Natural killer cell (primary cell): Measurements from ENCODE around the gene DLX4. TPM values are rescaled to one million over a fixed set of nuclear protein-coding genes. Genes with fewer than 3 reads are reported as not detected.

Experiments used
- ATAC-seq, 3 donors: fragments of 150-1000 bp in 2 of 3; fragments of 200-7000 bp in 1 of 3; cut with Tn5 transposase; 1 replicate in 1 of 3; 2 replicates in 2 of 3; pipeline ENCODE4 v1.10.0; 2021; ENCODE audit warnings: mild to moderate bottlenecking in 2 of 3, moderate library complexity in 2 of 3
- DNase-seq, 2 donors: peaks; one replicate each; pipeline versions ENCODE4 v3.0.0 to v3.0.0-alpha.2; 2013 to 2021; ENCODE audit warnings: mixed read lengths in 1 of 2
- H3K27ac ChIP-seq: one replicate; pipeline ENCODE4 v1.5.1; 2013; ENCODE audit warnings: mild to moderate bottlenecking, low read length
- H3K27me3 ChIP-seq: one replicate; pipeline ENCODE4 v1.6.1; 2013; ENCODE audit warnings: low read length; ENCODE audit not compliant: control insufficient read depth, insufficient read depth
- H3K36me3 ChIP-seq: one replicate; pipeline ENCODE4 v1.6.1; 2013; ENCODE audit warnings: low read length; ENCODE audit not compliant: control insufficient read depth, insufficient read depth
- H3K4me1 ChIP-seq: one replicate; pipeline ENCODE4 v1.6.1; 2013; ENCODE audit warnings: low read length; ENCODE audit not compliant: control insufficient read depth, insufficient read depth
- H3K4me3 ChIP-seq: one replicate; pipeline ENCODE4 v1.5.1; 2013; ENCODE audit warnings: low read length
- H3K9me3 ChIP-seq: one replicate; pipeline ENCODE4 v1.6.1; 2013; ENCODE audit warnings: low read length; ENCODE audit not compliant: control insufficient read depth, insufficient read depth
- H3K27ac Mint-ChIP-seq, 2 donors: one replicate each; pipeline ENCODE4 v1.8.0; 2022; ENCODE audit warnings: mild to moderate bottlenecking in 2 of 2, mixed read lengths in 2 of 2, moderate library complexity in 1 of 2
- H3K27me3 Mint-ChIP-seq, 2 donors: one replicate each; pipeline ENCODE4 v1.8.0; 2022; ENCODE audit warnings: low read depth in 2 of 2, mixed read lengths in 2 of 2
- H3K36me3 Mint-ChIP-seq: one replicate; pipeline ENCODE4 v1.8.0; 2022; ENCODE audit warnings: mixed read lengths
- H3K4me1 Mint-ChIP-seq, 2 donors: one replicate each; pipeline ENCODE4 v1.8.0; 2022; ENCODE audit warnings: mixed read lengths in 2 of 2
- H3K4me3 Mint-ChIP-seq: one replicate; pipeline ENCODE4 v1.8.0; 2022; ENCODE audit warnings: mild to moderate bottlenecking, moderate library complexity, mixed read lengths
- H3K9me3 Mint-ChIP-seq, 2 donors: one replicate each; pipeline ENCODE4 v1.8.0; 2022; ENCODE audit warnings: mixed read lengths in 2 of 2
- WGBS: methylation state at CpG from one replicate; pipeline ENCODE4 v1.1.7; 2013; ENCODE audit warnings: missing lambda C conversion rate; ENCODE audit not compliant: insufficient coverage; 5-methylcytosine and 5-hydroxymethylcytosine counted together
- intact Hi-C: fragments of 100-400 bp; cut with micrococcal nuclease; formaldehyde crosslinking; loops from one replicate; pipeline ENCODE4 v1.14.2; 2022
- total RNA-seq, 4 donors: library from RNA; stranded (reverse); fragments of 120-200 nt in 1 of 4; gene quantifications; one replicate each; pipeline versions ENCODE4 v1.2.3 to v1.2.4, GENCODE V29; 2013 to 2022
- TF ChIP-seq, protein P1 (sequence below): fragments of 200-600 bp; IDR thresholded peaks from one replicate; pipeline ENCODE4 v1.8.0; 2022; ENCODE audit warnings: antibody characterized with exemption

Gene DLX4
- total RNA-seq, 3 donors from 2014 or later (not counting 1 experiment from before 2014, with no cell fraction given) = 0.35 to 1.1 TPM; not detected in 1

DNA sequence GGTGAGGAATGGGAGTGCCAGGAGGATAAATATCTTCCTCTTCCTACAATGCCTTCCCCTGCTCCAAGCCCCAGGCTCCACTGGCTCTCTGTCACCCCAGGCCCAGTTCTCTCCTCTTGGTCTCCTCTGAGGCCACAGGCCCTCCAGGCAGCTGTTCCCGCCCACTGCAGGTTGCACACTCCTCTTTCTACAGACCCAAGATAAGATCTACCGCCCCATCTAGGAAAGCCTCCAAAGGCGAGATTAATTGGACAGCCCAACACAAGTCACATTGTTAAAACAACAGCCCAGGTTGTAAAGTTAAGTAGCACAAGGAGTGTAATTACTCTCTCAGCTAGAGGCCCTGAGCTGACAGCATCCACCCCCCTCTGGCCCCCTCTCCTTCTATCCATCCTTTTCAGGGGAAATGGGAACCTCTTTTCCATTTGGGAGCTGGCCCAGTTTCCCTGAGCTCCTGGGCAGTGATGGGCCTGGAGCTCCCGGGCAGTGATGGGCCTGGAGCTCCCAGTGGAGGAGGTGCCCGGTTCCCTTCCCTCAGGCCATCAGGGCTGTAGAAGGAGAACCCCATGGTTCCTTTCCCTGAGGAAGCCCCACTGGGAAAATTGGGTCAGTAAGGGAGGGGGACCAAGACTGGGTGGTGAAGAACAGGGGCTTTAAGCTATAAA lies 7.3 kb downstream of the DLX4 start:
- 83% methylated on average over 5 of the region's 5 CpGs for WGBS
- no peak overlapping the region for H3K4me3 Mint-ChIP-seq
- Histone ChIP-seq H3K27ac (no peak overlapping the region), H3K4me1 (peaks cover 17% of the 10 kb centered on the region), H3K36me3 (no peaks in the 10 kb centered on the region), H3K9me3 (no peaks in the 10 kb centered on the region), H3K4me3 (no peak overlapping the region), H3K27me3 (peaks cover 38% of the 10 kb centered on the region)
- peaks cover 2 to 16% of the 10 kb centered on the region in 2 donors for H3K4me1 Mint-ChIP-seq
- intact Hi-C loops = no loop called here
- ATAC-seq (no peak), DNase-seq (no peak)
- TF ChIP-seq, protein P1, sequence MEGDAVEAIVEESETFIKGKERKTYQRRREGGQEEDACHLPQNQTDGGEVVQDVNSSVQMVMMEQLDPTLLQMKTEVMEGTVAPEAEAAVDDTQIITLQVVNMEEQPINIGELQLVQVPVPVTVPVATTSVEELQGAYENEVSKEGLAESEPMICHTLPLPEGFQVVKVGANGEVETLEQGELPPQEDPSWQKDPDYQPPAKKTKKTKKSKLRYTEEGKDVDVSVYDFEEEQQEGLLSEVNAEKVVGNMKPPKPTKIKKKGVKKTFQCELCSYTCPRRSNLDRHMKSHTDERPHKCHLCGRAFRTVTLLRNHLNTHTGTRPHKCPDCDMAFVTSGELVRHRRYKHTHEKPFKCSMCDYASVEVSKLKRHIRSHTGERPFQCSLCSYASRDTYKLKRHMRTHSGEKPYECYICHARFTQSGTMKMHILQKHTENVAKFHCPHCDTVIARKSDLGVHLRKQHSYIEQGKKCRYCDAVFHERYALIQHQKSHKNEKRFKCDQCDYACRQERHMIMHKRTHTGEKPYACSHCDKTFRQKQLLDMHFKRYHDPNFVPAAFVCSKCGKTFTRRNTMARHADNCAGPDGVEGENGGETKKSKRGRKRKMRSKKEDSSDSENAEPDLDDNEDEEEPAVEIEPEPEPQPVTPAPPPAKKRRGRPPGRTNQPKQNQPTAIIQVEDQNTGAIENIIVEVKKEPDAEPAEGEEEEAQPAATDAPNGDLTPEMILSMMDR = no peak
- H3K27ac Mint-ChIP-seq = no peak overlapping the region
- H3K27me3 Mint-ChIP-seq = peaks cover 43 to 63% of the 10 kb centered on the region in 2 donors
- no peaks in the 10 kb centered on the region for H3K36me3 Mint-ChIP-seq
- no peaks in the 10 kb centered on the region for H3K9me3 Mint-ChIP-seq

DNA sequence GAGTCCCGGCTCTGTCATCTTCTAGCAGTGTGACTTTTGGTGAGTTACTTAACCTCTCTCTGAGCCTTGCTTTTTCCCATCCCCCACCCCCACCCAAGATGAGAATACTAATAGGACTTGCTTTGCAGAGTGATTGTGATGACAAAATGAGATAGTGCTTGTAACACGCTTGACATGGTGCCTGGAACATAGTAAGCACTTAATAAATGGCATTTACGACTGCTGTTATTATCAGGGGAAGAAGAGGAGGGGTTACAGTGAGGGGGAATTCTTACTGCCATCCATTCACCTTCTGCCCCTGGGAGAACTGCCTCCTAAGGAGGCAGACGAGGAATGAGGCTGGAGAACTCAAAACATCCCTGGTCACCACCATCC lies 7.8 kb downstream of the DLX4 start:
- Mint-ChIP-seq H3K4me3 (no peak overlapping the region), H3K27me3 (peaks cover 44 to 62% of the 10 kb centered on the region in 2 donors), H3K36me3 (no peaks in the 10 kb centered on the region), H3K9me3 (no peaks in the 10 kb centered on the region), H3K27ac (no peak overlapping the region), H3K4me1 (peaks cover 0 to 11% of the 10 kb centered on the region in 2 donors)
- 93% methylated on average over 4 of the region's 4 CpGs for WGBS
- no peak for ATAC-seq
- TF ChIP-seq, protein P1 = no peak
- Histone ChIP-seq H3K36me3 (no peaks in the 10 kb centered on the region), H3K9me3 (no peaks in the 10 kb centered on the region), H3K4me1 (peaks cover 12% of the 10 kb centered on the region), H3K27me3 (peaks cover 33% of the 10 kb centered on the region), H3K27ac (no peak overlapping the region), H3K4me3 (no peak overlapping the region)
- intact Hi-C loops = no loop called here
- DNase-seq = no peak

DNA sequence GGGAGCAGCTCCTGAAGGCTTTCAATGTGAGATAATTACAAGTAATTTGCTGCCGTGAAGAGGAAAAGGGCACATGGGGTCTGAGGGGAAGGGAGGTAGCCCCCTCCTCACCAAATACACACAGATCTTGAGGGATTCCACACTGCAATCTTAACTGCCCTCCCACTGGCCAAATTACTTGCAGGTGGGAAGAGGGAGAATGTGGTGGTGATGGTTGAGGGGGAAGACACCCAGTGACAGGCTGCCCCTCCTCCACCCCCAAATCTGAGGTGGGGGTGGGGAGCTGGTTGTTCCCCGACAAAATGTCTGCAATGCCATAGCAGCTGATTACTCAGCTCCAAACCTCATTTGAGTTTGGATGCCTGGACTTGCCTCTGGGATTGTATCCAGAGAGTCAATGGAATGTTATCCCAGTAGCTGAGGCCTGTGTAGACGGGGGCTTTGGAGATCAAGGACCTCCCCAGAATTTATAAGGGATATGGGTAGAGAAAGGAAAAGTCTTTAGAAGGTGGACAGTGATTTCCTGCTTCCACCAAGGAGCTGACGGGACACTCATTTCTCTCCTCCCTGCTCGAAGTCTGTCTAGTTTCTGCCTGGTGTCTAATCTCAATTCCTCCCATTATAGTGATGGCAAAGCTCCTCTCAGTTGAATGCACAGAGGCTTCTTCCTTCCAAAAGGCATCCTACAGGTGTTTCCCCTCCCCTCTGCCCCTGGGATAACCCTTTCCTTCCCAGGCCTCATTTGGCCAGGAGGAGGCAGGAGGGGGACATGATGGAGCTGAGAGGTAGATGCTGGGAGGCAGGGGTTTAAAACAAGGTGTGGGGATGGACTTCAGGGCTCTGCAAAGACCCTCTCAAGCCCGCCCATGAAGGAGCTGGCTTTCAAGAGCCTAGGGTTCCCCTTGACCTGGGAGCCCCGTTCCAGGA lies 8.7 kb downstream of the DLX4 start:
- Mint-ChIP-seq H3K4me1 (peaks cover 0 to 4% of the 10 kb centered on the region in 2 donors), H3K4me3 (no peak overlapping the region), H3K27ac (no peak overlapping the region), H3K9me3 (no peaks in the 10 kb centered on the region), H3K27me3 (peaks cover 50 to 59% of the 10 kb centered on the region in 2 donors), H3K36me3 (no peaks in the 10 kb centered on the region)
- DNase-seq (no peak), ATAC-seq (no peak)
- TF ChIP-seq, protein P1 = no peak
- no peaks in the 10 kb centered on the region for H3K36me3 ChIP-seq
- WGBS = 74% methylated on average over 4 of the region's 7 CpGs
- intact Hi-C loops = no loop called here
- no peak overlapping the region for H3K27ac ChIP-seq
- H3K4me3 ChIP-seq = no peak overlapping the region
- no peaks in the 10 kb centered on the region for H3K9me3 ChIP-seq
- H3K27me3 ChIP-seq = peaks cover 25% of the 10 kb centered on the region
- H3K4me1 ChIP-seq = peaks cover 3% of the 10 kb centered on the region
